ENCODE results near the gene PPOX. TPM values are rescaled to one million over a fixed set of nuclear protein-coding genes. Genes with fewer than 3 reads are reported as not detected.
A peak's percentile ranks its signal among the peaks of the same experiment; 100 is the strongest.

The PPOX gene
- 31.5 and 40.7 TPM in 2 replicates for total RNA-seq

- intact Hi-C loops (cut with micrococcal nuclease) = loop anchor here (1.0 kb wide), 6 partner anchors 11 to 216 kb away; partner anchors contain the start of genes B4GALT3, DEDD, NDUFS2 and UFC1
- Mint-ChIP-seq H3K36me3 (ENCODE audit: low read depth) (peaks cover 65% of the 10 kb centered on the region), H3K9me3 (no peaks in the 10 kb centered on the region), H3K27me3 (no peaks in the 10 kb centered on the region), H3K4me1 (peaks cover 48% of the 10 kb centered on the region), H3K27ac (peak within 1 kb of the TSS; percentile 98), H3K4me3 (peak within 1 kb of the TSS; percentile 88)
- ATAC-seq (ENCODE audit: low read depth) = peak; percentile 94
- peak; percentile 82 for DNase-seq
- ChIA-PET POLR2A (interaction anchor here (0.6 to 4.3 kb wide), 23 partner anchors 8 to 451 kb away, joined by 3 to 49 read pairs (median 6); partner anchors contain the start of genes ARHGAP30, B4GALT3, DEDD and NDUFS2), CTCF (interaction anchor here (0.6 to 3.8 kb wide), 21 partner anchors 9 to 219 kb away, joined by 3 to 40 read pairs (median 5); partner anchors contain the start of genes ARHGAP30, B4GALT3, NDUFS2 and TOMM40L)
- no peak for TF ChIP-seq CTCF (IDR thresholded peaks at IDR 0.05)
Measured at GRCh38 chr1:161165742-161166668, at the start of gene PPOX. PPOX (plus strand) TSS chr1:161166426; CDS start chr1:161166848, 422 bp downstream.

GRCh38 chr1:161117759-161118581, 48.3 kb upstream of the PPOX start, which contains the start of the genes NIT1 and PFDN2:
NIT1 (plus strand) TSS chr1:161118105; CDS start chr1:161118177, 72 bp downstream.
PFDN2 (minus strand) TSS chr1:161118037; CDS start chr1:161118026, 11 bp downstream.
- ChIA-PET POLR2A (interaction anchor here (0.6 to 3.7 kb wide), 22 partner anchors 10 to 772 kb away, joined by 3 to 43 read pairs (median 6); partner anchors contain the start of genes ARHGAP30, DEDD, F11R and KLHDC9), CTCF (interaction anchor here (0.6 to 1.8 kb wide), 5 partner anchors 14 to 97 kb away, joined by 3 to 10 read pairs (median 4); partner anchors contain the start of genes DEDD and F11R)
- intact Hi-C loops (cut with micrococcal nuclease) = loop anchor here (1.0 to 2.0 kb wide), 4 partner anchors 14 to 73 kb away; partner anchors contain the start of genes DEDD, KLHDC9, USF1 and USP21
- H3K9me3 Mint-ChIP-seq = no peaks in the 10 kb centered on the region
- H3K36me3 Mint-ChIP-seq (ENCODE audit: low read depth) = peaks cover 58% of the 10 kb centered on the region
- H3K4me3 Mint-ChIP-seq = peak within 1 kb of the TSS; percentile 92
- H3K4me1 Mint-ChIP-seq = peaks cover 87% of the 10 kb centered on the region
- no peaks in the 10 kb centered on the region for H3K27me3 Mint-ChIP-seq
- no peak for TF ChIP-seq CTCF (IDR thresholded peaks at IDR 0.05)
- DNase-seq = peak; percentile 84
- ATAC-seq (ENCODE audit: low read depth) = peak; percentile 77
- H3K27ac Mint-ChIP-seq = peak within 1 kb of the TSS; percentile 89

GRCh38 chr1:161119092-161119903, 46.9 kb upstream of the PPOX start:
- Mint-ChIP-seq H3K27ac (peak overlapping the region; percentile 89), H3K27me3 (no peaks in the 10 kb centered on the region), H3K9me3 (no peaks in the 10 kb centered on the region), H3K4me3 (peak overlapping the region; percentile 92), H3K4me1 (peaks cover 76% of the 10 kb centered on the region), H3K36me3 (ENCODE audit: low read depth) (peaks cover 63% of the 10 kb centered on the region)
- TF ChIP-seq CTCF (IDR thresholded peaks at IDR 0.05) = no peak
- CTCF ChIA-PET = no interaction called here
- ATAC-seq (ENCODE audit: low read depth) (peak; percentile 51), DNase-seq (no peak)
- intact Hi-C loops (cut with micrococcal nuclease) = loop anchor here (2.0 kb wide), 2 partner anchors 40 to 74 kb away; partner anchors contain the start of genes USF1 and USP21
- POLR2A ChIA-PET = interaction anchor here (0.6 to 3.7 kb wide), 4 partner anchors 13 to 186 kb away, joined by 4 to 43 read pairs (median 18); partner anchors contain the start of genes DEDD and KLHDC9

GRCh38 chr1:161121042-161121650, 45.1 kb upstream of the PPOX start:
- intact Hi-C loops (cut with micrococcal nuclease) = no loop called here
- no peak for TF ChIP-seq CTCF (IDR thresholded peaks at IDR 0.05)
- H3K4me1 Mint-ChIP-seq = peaks cover 66% of the 10 kb centered on the region
- peak overlapping the region; percentile 80 for H3K27ac Mint-ChIP-seq
- peaks cover 71% of the 10 kb centered on the region for H3K36me3 Mint-ChIP-seq (ENCODE audit: low read depth)
- no peak for ATAC-seq (ENCODE audit: low read depth)
- CTCF ChIA-PET = interaction anchor here (1.2 kb wide), 1 partner anchor 17 kb away, joined by 3 read pairs; no protein-coding TSS in a partner anchor
- H3K4me3 Mint-ChIP-seq = peak overlapping the region; percentile 28
- POLR2A ChIA-PET = interaction anchor here (0.6 to 2.5 kb wide), 12 partner anchors 11 to 720 kb away, joined by 3 to 23 read pairs (median 4); partner anchors contain the start of genes DEDD, TSTD1, UFC1 and USF1
- DNase-seq = no peak
- H3K27me3 Mint-ChIP-seq = no peaks in the 10 kb centered on the region
- H3K9me3 Mint-ChIP-seq = no peaks in the 10 kb centered on the region

Measured in activated B cell treated with CpG ODN at 0.5 μM for 24 hours (primary cell).